PC-3 (cell line): ENCODE data around the gene SLC41A3. TPM values are rescaled to one million over a fixed set of nuclear protein-coding genes. Genes with fewer than 3 reads are reported as not detected.

Experiments
- ATAC-seq: fragments of 200-7000 bp; cut with Tn5 transposase; 2 replicates; pipeline ENCODE4 v1.9.1; 2020; ENCODE audit warnings: mild to moderate bottlenecking, moderate library complexity
- BruUV-seq: library from RNA; stranded (reverse); fragments of 400-500 nt; replicated peaks from 2 replicates; lab custom pipeline; 2021; lab: Mats Ljungman, UMichigan
- CTCF ChIA-PET: fragments of 300-600 bp; sonication (Branson Sonifier 250); formaldehyde crosslinking; loops from one replicate; lab custom pipeline; 2022; ENCODE audit warnings: antibody characterized with exemption; lab: Charles Lee
- POLR2A ChIA-PET: fragments of 300-600 bp; sonication (Branson Sonifier 250); formaldehyde crosslinking; loops from one replicate; lab custom pipeline; 2022; ENCODE audit warnings: antibody characterized with exemption; ENCODE audit not compliant: unreplicated experiment; lab: Charles Lee
- DNase-seq: peaks from one replicate; pipeline ENCODE4 v3.0.0-alpha.2; 2015
- H2AFZ ChIP-seq: fragments of 300-600 bp; sonication (generic); 2 replicates; pipeline ENCODE4 v1.6.0; 2016; ENCODE audit warnings: antibody characterized with exemption, low read length
- H3F3A ChIP-seq: fragments of 300-600 bp; sonication (generic); one replicate; pipeline ENCODE4 v1.6.0; 2017; ENCODE audit warnings: antibody characterized with exemption, low read length, control low read depth, mild to moderate bottlenecking; ENCODE audit not compliant: unreplicated experiment
- H3K27ac ChIP-seq: fragments of 300-600 bp; sonication (generic); 2 replicates; pipeline ENCODE4 v1.5.1; 2016; ENCODE audit warnings: mild to moderate bottlenecking, low read length
- H3K27me3 ChIP-seq: fragments of 300-600 bp; sonication (generic); 2 replicates; pipeline ENCODE4 v1.6.1; 2016; ENCODE audit warnings: low read length, mixed read lengths
- H3K36me3 ChIP-seq: fragments of 300-600 bp; sonication (generic); 2 replicates; pipeline ENCODE4 v1.6.1; 2016; ENCODE audit warnings: low read depth, mixed run types, low read length, mixed read lengths
- H3K4me1 ChIP-seq: fragments of 300-600 bp; sonication (generic); 2 replicates; pipeline ENCODE4 v1.5.1; 2016; ENCODE audit warnings: low read length; ENCODE audit not compliant: insufficient read depth
- H3K4me2 ChIP-seq: fragments of 300-600 bp; sonication (generic); 2 replicates; pipeline ENCODE4 v1.6.0; 2016; ENCODE audit warnings: low read length
- H3K4me3 ChIP-seq: fragments of 300-600 bp; sonication (generic); 2 replicates; pipeline ENCODE4 v1.5.1; 2016; ENCODE audit warnings: mild to moderate bottlenecking, low read length, mixed read lengths
- H3K79me2 ChIP-seq: fragments of 300-600 bp; sonication (generic); 2 replicates; pipeline ENCODE4 v1.6.1; 2017; ENCODE audit warnings: low read length, mixed read lengths
- H3K9ac ChIP-seq: fragments of 300-600 bp; sonication (generic); 2 replicates; pipeline ENCODE4 v1.6.0; 2016; ENCODE audit warnings: mild to moderate bottlenecking, low read length
- H3K9me2 ChIP-seq: fragments of 300-600 bp; sonication (generic); replicated peaks from 2 replicates; pipeline ENCODE4 v1.6.1; 2016; ENCODE audit warnings: mixed run types, low read length, mixed read lengths
- H3K9me3 ChIP-seq: fragments of 300-600 bp; sonication (generic); 2 replicates; pipeline ENCODE4 v1.6.1; 2016; ENCODE audit warnings: low read length, mixed read lengths
- H4K20me1 ChIP-seq: fragments of 300-600 bp; sonication (generic); 2 replicates; pipeline ENCODE4 v1.6.1; 2016; ENCODE audit warnings: low read length, mixed read lengths
- CTCF ChIP-seq: fragments of 300-600 bp; sonication (generic); conservative IDR thresholded peaks from 2 replicates; pipeline ENCODE4 v1.5.1; 2017; ENCODE audit warnings: antibody characterized with exemption, low read depth, mild to moderate bottlenecking, low read length
- EZH2 ChIP-seq: fragments of 300-600 bp; sonication (generic); IDR thresholded peaks from one replicate; pipeline ENCODE4 v1.6.1; 2017; ENCODE audit warnings: antibody characterized with exemption, mild to moderate bottlenecking, low read length; ENCODE audit not compliant: unreplicated experiment
- EZH2phosphoT487 ChIP-seq: fragments of 300-600 bp; sonication (generic); IDR thresholded peaks from 2 replicates; pipeline ENCODE4 v1.6.1; 2018; ENCODE audit warnings: mild to moderate bottlenecking, antibody characterized with exemption, low read length, borderline replicate concordance
- intact Hi-C: fragments of 100-400 bp; cut with micrococcal nuclease; formaldehyde crosslinking; loops from 2 replicates; pipeline ENCODE4 v1.9.0; 2023
- total RNA-seq: library from RNA; depleted of rRNA; stranded (reverse); fragments of >200 nt; gene quantifications from 2 replicates; pipeline ENCODE4 v1.2.3, GENCODE V29; 2014

SLC41A3 gene
- total RNA-seq, 1 experiment from 2014 or later = 29.8 TPM

- no peak overlapping the region for H3K4me2 ChIP-seq
- no peak overlapping the region for H2AFZ ChIP-seq
- H3K27ac ChIP-seq = no peak overlapping the region
- TF ChIP-seq EZH2 (no peak), CTCF (no peak), EZH2phosphoT487 (no peak)
- no peaks in the 10 kb centered on the region for H3K9me3 ChIP-seq
- intact Hi-C loops = no loop called here
- no peak overlapping the region for H3K4me3 ChIP-seq
- no peaks in the 10 kb centered on the region for H4K20me1 ChIP-seq
- no peaks in the 10 kb centered on the region for H3K4me1 ChIP-seq
- no peaks in the 10 kb centered on the region for H3K79me2 ChIP-seq
- no peak for DNase-seq
- no peaks in the 10 kb centered on the region for H3F3A ChIP-seq
- peaks cover 6% of the 10 kb centered on the region; the same call in 1 of the 2 replicates for H3K36me3 ChIP-seq
- POLR2A ChIA-PET = no interaction called here
- H3K9ac ChIP-seq = no peak overlapping the region
- no peaks in the 10 kb centered on the region for H3K27me3 ChIP-seq
- ATAC-seq = no peak
- BruUV-seq = no TSS peak
- H3K9me2 ChIP-seq = no peaks in the 10 kb centered on the region
- CTCF ChIA-PET = no interaction called here
Observed at GRCh38 chr3:126025116-126025729, 58.7 kb downstream of the SLC41A3 start.

- H3K36me3 ChIP-seq = peaks cover 6% of the 10 kb centered on the region; the same call in 1 of the 2 replicates
- H3K4me1 ChIP-seq = no peaks in the 10 kb centered on the region
- H3K27me3 ChIP-seq = no peaks in the 10 kb centered on the region
- H2AFZ ChIP-seq = no peak overlapping the region
- no peaks in the 10 kb centered on the region for H3F3A ChIP-seq
- H3K4me2 ChIP-seq = no peak overlapping the region
- no peaks in the 10 kb centered on the region for H4K20me1 ChIP-seq
- H3K9me3 ChIP-seq = no peaks in the 10 kb centered on the region
- POLR2A ChIA-PET = no interaction called here
- no peak overlapping the region for H3K27ac ChIP-seq
- no peak overlapping the region for H3K9ac ChIP-seq
- no TSS peak for BruUV-seq
- no peak overlapping the region for H3K4me3 ChIP-seq
- no peaks in the 10 kb centered on the region for H3K79me2 ChIP-seq
- H3K9me2 ChIP-seq = no peaks in the 10 kb centered on the region
- intact Hi-C loops = no loop called here
- CTCF ChIA-PET = no interaction called here
- no peak for ATAC-seq
- no peak for DNase-seq
- TF ChIP-seq CTCF = no peak
- TF ChIP-seq EZH2phosphoT487 = no peak
- no peak for TF ChIP-seq EZH2
Observed at GRCh38 chr3:126024049-126024854, 59.7 kb downstream of the SLC41A3 start.

- Histone ChIP-seq H3K4me3 (no peak overlapping the region), H3K9me3 (no peaks in the 10 kb centered on the region), H3K9me2 (no peaks in the 10 kb centered on the region), H3K4me1 (no peaks in the 10 kb centered on the region), H2AFZ (no peak overlapping the region), H3K9ac (no peak overlapping the region), H3K27me3 (no peaks in the 10 kb centered on the region), H3K4me2 (no peak overlapping the region), H3K36me3 (peaks cover 6% of the 10 kb centered on the region; the same call in 1 of the 2 replicates), H3F3A (no peaks in the 10 kb centered on the region), H3K27ac (no peak overlapping the region), H3K79me2 (no peaks in the 10 kb centered on the region), H4K20me1 (no peaks in the 10 kb centered on the region)
- TF ChIP-seq CTCF (no peak), EZH2phosphoT487 (no peak), EZH2 (no peak)
- DNase-seq (no peak), ATAC-seq (no peak)
- no TSS peak for BruUV-seq
- intact Hi-C loops = no loop called here
- ChIA-PET POLR2A (no interaction called here), CTCF (no interaction called here)
Observed at GRCh38 chr3:126023390-126023789, 60.5 kb downstream of the SLC41A3 start.
